Endodermal cell (in vitro differentiated cells): ENCODE results near the gene COLEC11. TPM values are rescaled to one million over a fixed set of nuclear protein-coding genes. Genes with fewer than 3 reads are reported as not detected.

ENCODE experiments used
- DNase-seq: peaks from one replicate; pipeline ENCODE4 v3.0.0-alpha.2; 2017
- H3K27ac ChIP-seq: 2 replicates; pipeline ENCODE4 v1.5.1; 2013; ENCODE audit warnings: mild to moderate bottlenecking, low read depth, low read length, moderate library complexity
- H3K27me3 ChIP-seq: 2 replicates; pipeline ENCODE4 v1.6.1; 2013; ENCODE audit warnings: mild to moderate bottlenecking, low read length, moderate library complexity; ENCODE audit not compliant: insufficient read depth, control insufficient read depth, poor library complexity, severe bottlenecking
- H3K36me3 ChIP-seq: 2 replicates; pipeline ENCODE4 v1.7.0; 2013; ENCODE audit warnings: mild to moderate bottlenecking, low read length, moderate library complexity; ENCODE audit not compliant: control insufficient read depth, insufficient read depth
- H3K4me1 ChIP-seq: one replicate; pipeline ENCODE4 v1.7.0; 2013; ENCODE audit warnings: low read length; ENCODE audit not compliant: control insufficient read depth, insufficient read depth
- H3K4me3 ChIP-seq: 2 replicates; pipeline ENCODE4 v1.5.1; 2013; ENCODE audit warnings: mild to moderate bottlenecking, low read length, moderate library complexity
- H3K9ac ChIP-seq: 2 replicates; pipeline ENCODE4 v1.6.1; 2013; ENCODE audit warnings: mild to moderate bottlenecking, low read length, moderate library complexity; ENCODE audit not compliant: poor library complexity, severe bottlenecking; ENCODE audit errors: extremely low read depth
- H3K9me3 ChIP-seq: 2 replicates; pipeline ENCODE4 v1.6.1; 2013; ENCODE audit warnings: mild to moderate bottlenecking, low read length, moderate library complexity; ENCODE audit not compliant: control insufficient read depth
- H3K27ac Mint-ChIP-seq: 2 replicates; pipeline ENCODE4 v1.8.0; 2020; ENCODE audit warnings: mixed read lengths
- H3K27me3 Mint-ChIP-seq: 2 replicates; pipeline ENCODE4 v1.8.0; 2021; ENCODE audit warnings: mild to moderate bottlenecking, mixed read lengths; ENCODE audit not compliant: insufficient read depth
- H3K36me3 Mint-ChIP-seq: 2 replicates; pipeline ENCODE4 v1.8.0; 2020; ENCODE audit warnings: low read depth, mixed read lengths
- H3K4me1 Mint-ChIP-seq: 2 replicates; pipeline ENCODE4 v1.8.0; 2020; ENCODE audit warnings: mixed read lengths
- H3K4me3 Mint-ChIP-seq: 2 replicates; pipeline ENCODE4 v1.8.0; 2020; ENCODE audit warnings: mild to moderate bottlenecking, moderate library complexity, mixed read lengths
- H3K9me3 Mint-ChIP-seq: 2 replicates; pipeline ENCODE4 v1.8.0; 2020; ENCODE audit warnings: mild to moderate bottlenecking, mixed read lengths
- WGBS, 2 experiments: methylation state at CpG; one replicate each; pipeline versions ENCODE4 v1.1.5 to v1.1.7; 2013; ENCODE audit warnings: missing lambda C conversion rate in 2 of 2, mixed read lengths in 1 of 2; ENCODE audit not compliant: insufficient coverage in 1 of 2, insufficient read length in 1 of 2; 5-methylcytosine and 5-hydroxymethylcytosine counted together
- total RNA-seq, 2 donors: library from RNA; stranded (reverse); fragmentation: NEBNext Ultra II Directional in 1 of 2; extraction: Animal tissue kit (Norgen Biotek cat#: 25700) in 1 of 2; gene quantifications; 2 replicates in 1 of 2; 3 replicates in 1 of 2; pipeline ENCODE4 v1.2.1, GENCODE V29; 2021
- TF ChIP-seq, protein P1 (sequence below): fragments of 200-600 bp; sonication (generic); conservative IDR thresholded peaks from 2 replicates; pipeline ENCODE4 v1.5.0; 2021; ENCODE audit warnings: antibody characterized with exemption, mild to moderate bottlenecking

The COLEC11 gene
- total RNA-seq, 2 donors from 2014 or later: 1.1 to 1.5 TPM

DNA sequence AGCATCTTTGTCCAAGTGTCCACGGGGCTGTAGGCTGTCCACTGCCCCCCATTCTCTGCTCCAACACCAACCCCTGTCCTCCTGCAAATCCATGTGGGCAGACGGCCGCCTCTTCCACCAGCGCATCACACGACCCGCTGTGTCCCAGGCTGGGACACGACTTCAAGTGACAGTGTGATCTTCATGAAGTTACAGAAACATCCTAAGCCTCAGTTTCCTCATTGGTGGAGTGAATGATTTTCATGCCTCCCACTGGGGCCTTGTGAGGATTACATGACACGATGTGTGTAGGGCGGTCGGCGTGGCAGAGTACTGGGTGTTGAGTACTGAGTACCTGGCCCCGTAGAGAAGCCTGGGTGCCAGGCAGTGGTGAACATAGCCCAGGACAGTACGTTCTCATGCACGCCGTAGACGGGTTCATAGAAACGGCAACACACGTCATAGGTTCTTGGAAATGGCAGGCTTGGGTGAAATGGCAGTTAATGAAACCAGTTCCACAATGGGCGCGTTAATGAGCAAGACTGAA is 53.8 kb downstream of the COLEC11 start:
- 94 to 97% methylated on average over 18 to 20 of the region's 20 CpGs for WGBS, 2 experiments
- Mint-ChIP-seq H3K27ac (no peak overlapping the region), H3K27me3 (peaks cover 29% of the 10 kb centered on the region), H3K36me3 (no peaks in the 10 kb centered on the region), H3K4me3 (no peak overlapping the region), H3K9me3 (no peaks in the 10 kb centered on the region), H3K4me1 (peaks cover 11% of the 10 kb centered on the region)
- no peak for DNase-seq
- TF ChIP-seq, protein P1, sequence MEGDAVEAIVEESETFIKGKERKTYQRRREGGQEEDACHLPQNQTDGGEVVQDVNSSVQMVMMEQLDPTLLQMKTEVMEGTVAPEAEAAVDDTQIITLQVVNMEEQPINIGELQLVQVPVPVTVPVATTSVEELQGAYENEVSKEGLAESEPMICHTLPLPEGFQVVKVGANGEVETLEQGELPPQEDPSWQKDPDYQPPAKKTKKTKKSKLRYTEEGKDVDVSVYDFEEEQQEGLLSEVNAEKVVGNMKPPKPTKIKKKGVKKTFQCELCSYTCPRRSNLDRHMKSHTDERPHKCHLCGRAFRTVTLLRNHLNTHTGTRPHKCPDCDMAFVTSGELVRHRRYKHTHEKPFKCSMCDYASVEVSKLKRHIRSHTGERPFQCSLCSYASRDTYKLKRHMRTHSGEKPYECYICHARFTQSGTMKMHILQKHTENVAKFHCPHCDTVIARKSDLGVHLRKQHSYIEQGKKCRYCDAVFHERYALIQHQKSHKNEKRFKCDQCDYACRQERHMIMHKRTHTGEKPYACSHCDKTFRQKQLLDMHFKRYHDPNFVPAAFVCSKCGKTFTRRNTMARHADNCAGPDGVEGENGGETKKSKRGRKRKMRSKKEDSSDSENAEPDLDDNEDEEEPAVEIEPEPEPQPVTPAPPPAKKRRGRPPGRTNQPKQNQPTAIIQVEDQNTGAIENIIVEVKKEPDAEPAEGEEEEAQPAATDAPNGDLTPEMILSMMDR: no peak
- Histone ChIP-seq H3K27me3 (peaks cover 8% of the 10 kb centered on the region), H3K9ac (no peak overlapping the region), H3K4me1 (peaks cover 3% of the 10 kb centered on the region), H3K27ac (no peak overlapping the region), H3K4me3 (no peak overlapping the region), H3K36me3 (no peaks in the 10 kb centered on the region), H3K9me3 (no peaks in the 10 kb centered on the region)

DNA sequence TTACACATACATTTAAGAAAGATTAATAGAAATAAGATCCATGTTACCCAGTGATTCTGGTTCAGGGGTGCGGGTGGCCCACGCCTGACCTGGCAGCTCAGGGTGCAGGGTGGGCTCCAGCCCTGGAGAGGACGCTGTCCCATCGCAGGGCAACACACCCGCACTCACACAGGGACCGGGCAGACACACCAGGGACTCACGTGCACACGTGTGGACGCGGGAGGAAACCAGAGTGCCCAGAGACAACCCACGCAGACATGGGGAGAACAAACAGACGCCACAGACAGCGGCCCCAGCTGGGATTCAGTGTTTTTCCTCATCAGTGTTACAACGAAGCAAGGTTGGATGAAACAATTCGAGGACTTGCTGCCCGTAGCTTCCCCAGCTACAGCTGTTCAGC is 54.7 kb downstream of the COLEC11 start:
- no peak overlapping the region for H3K27ac Mint-ChIP-seq
- 93 to 97% methylated on average over 16 of the region's 16 CpGs for WGBS, 2 experiments

DNA sequence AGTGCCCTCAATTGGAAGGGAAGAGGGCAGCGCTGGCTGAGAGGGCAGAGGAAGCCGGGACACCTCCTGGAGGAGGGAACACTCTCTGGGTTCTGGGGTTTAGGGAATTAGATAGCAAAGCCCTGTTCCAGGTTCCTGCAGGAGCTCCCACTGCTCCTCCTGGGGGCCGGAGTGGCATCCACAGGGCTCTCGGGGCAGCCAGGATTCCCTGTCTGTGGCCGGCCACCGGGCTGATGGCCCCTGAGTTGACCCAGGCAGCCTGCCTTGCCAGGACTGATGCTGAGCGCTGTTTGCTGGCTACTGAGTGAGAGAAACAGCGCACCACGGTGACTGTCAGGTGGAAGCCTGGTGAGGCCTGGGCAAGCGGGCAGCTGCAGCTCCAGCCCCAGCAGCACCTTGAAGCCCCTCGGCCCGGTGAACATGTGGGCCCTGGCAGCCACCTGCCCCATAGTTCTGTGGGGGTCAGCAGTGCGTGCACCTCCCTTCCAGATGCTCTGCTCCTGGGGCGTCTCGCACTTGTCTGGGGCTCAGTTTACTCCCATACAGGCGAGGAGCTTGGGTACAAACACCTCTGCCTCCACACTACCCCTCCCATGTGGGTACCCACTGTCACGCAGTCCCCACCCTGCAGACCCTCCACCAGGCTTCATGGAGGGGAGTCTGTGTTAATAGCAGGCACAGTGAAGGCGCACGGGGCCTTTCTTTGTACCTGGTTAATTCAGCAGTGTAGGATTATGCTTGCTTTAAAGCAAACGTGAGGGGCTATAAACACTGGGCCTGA is 55.4 kb downstream of the COLEC11 start:
- H3K36me3 Mint-ChIP-seq: no peaks in the 10 kb centered on the region
- Histone ChIP-seq H3K4me1 (peaks cover 3% of the 10 kb centered on the region), H3K27me3 (peaks cover 8% of the 10 kb centered on the region), H3K27ac (no peak overlapping the region), H3K9ac (no peak overlapping the region), H3K36me3 (no peaks in the 10 kb centered on the region), H3K4me3 (no peak overlapping the region), H3K9me3 (no peaks in the 10 kb centered on the region)
- H3K9me3 Mint-ChIP-seq: no peaks in the 10 kb centered on the region
- peak; percentile 57 for DNase-seq
- no peak overlapping the region for H3K4me3 Mint-ChIP-seq
- no peak overlapping the region for H3K27ac Mint-ChIP-seq
- TF ChIP-seq, protein P1: peak; percentile 34
- peaks cover 38% of the 10 kb centered on the region for H3K27me3 Mint-ChIP-seq
- peaks cover 11% of the 10 kb centered on the region for H3K4me1 Mint-ChIP-seq
- WGBS, 2 experiments: 84 to 88% methylated on average over 16 to 20 of the region's 20 CpGs

More for the DNA sequence above, 54.7 kb downstream of the COLEC11 start:
- H3K36me3 ChIP-seq: no peaks in the 10 kb centered on the region
- no peak overlapping the region for H3K27ac ChIP-seq
- H3K4me3 ChIP-seq: no peak overlapping the region
- Mint-ChIP-seq H3K27me3 (peaks cover 38% of the 10 kb centered on the region), H3K4me1 (peaks cover 11% of the 10 kb centered on the region), H3K9me3 (no peaks in the 10 kb centered on the region), H3K4me3 (no peak overlapping the region), H3K36me3 (no peaks in the 10 kb centered on the region)
- H3K9me3 ChIP-seq: no peaks in the 10 kb centered on the region
- DNase-seq: no peak
- TF ChIP-seq, protein P1: no peak
- no peak overlapping the region for H3K9ac ChIP-seq
- H3K27me3 ChIP-seq: peaks cover 8% of the 10 kb centered on the region
- peaks cover 3% of the 10 kb centered on the region for H3K4me1 ChIP-seq
